Measurements from ENCODE around the gene FRMD5. TPM values are rescaled to one million over a fixed set of nuclear protein-coding genes. Genes with fewer than 3 reads are reported as not detected.

FRMD5 gene
- total RNA-seq, 1 donor: not detected

DNA sequence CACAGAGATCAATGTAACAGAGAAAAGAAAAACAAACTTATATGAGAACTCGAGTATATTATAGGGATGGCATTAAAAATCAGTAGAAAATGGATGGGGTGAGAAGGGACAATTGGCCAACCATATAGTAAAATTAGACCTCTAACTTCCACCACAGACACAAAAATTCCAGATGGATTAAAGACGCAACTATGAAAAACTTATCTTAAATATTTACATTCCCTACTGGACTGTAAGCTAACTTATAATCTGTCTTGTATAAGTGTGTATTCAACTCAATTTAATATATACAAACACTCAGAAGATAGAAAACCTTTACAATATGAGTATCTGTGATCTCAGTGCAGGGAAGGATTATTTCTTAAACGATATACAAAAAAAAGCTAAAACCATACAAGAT is 373.6 kb downstream of the FRMD5 start:
- Histone ChIP-seq H3K4me3 (ENCODE audit: low read length) (no peak overlapping the region), H3K27me3 (ENCODE audit: insufficient read depth, low read length) (no peaks in the 10 kb centered on the region), H3K4me1 (ENCODE audit: insufficient read depth, low read length) (peaks cover 42% of the 10 kb centered on the region)

More for the DNA sequence above, 373.6 kb downstream of the FRMD5 start:
- no peaks in the 10 kb centered on the region for H3K9me3 ChIP-seq (ENCODE audit: low read depth, low read length)

Other genes with a start within 250 kb of the FRMD5 start
- 87.3 TPM for gene GOLM2, start 93.4 kb upstream of the FRMD5 start, total RNA-seq
- 269 TPM for gene CTDSPL2, start 232.4 kb upstream of the FRMD5 start, total RNA-seq